Naive thymus-derived CD8-positive, alpha-beta T cell (primary cell): ENCODE measurements around the gene MCF2L. TPM values are rescaled to one million over a fixed set of nuclear protein-coding genes. Genes with fewer than 3 reads are reported as not detected.

Source experiments
- ATAC-seq, 2 donors: fragments of 150-1000 bp; cut with Tn5 transposase in 1 of 2; sonication (Bioruptor Pico), chemical (Tn5 transposase) in 1 of 2; 1 replicate in 1 of 2; 2 replicates in 1 of 2; pipeline ENCODE4 v1.10.0; 2021; ENCODE audit warnings: mild to moderate bottlenecking in 2 of 2, moderate library complexity in 2 of 2
- POLR2A ChIA-PET: fragments of 350-600 bp; sonication (Branson Sonifier 250); formaldehyde crosslinking; loops from one replicate; lab custom pipeline; 2021; ENCODE audit warnings: antibody characterized with exemption; lab: Charles Lee
- DNase-seq, 10 donors: peaks; one replicate each; pipeline versions ENCODE4 v3.0.0 to v3.0.0-alpha.2; 2020 to 2022
- H3K27ac Mint-ChIP-seq, 10 donors: one replicate each; pipeline ENCODE4 v1.8.0; 2020 to 2022; ENCODE audit warnings: mild to moderate bottlenecking in 10 of 10, mixed read lengths in 10 of 10, moderate library complexity in 4 of 10, inconsistent platforms in 1 of 10
- H3K27me3 Mint-ChIP-seq, 5 donors: one replicate each; pipeline ENCODE4 v1.8.0; 2021 to 2022; ENCODE audit warnings: mixed read lengths in 5 of 5
- H3K36me3 Mint-ChIP-seq, 3 donors: one replicate each; pipeline ENCODE4 v1.8.0; 2020 to 2022; ENCODE audit warnings: mixed read lengths in 3 of 3, mild to moderate bottlenecking in 2 of 3, inconsistent platforms in 1 of 3
- H3K4me1 Mint-ChIP-seq, 4 donors: one replicate each; pipeline ENCODE4 v1.8.0; 2021 to 2022; ENCODE audit warnings: mixed read lengths in 4 of 4
- H3K4me3 Mint-ChIP-seq, 10 donors: one replicate each; pipeline ENCODE4 v1.8.0; 2020 to 2022; ENCODE audit warnings: mild to moderate bottlenecking in 10 of 10, mixed read lengths in 10 of 10, moderate library complexity in 6 of 10, inconsistent platforms in 1 of 10
- H3K9me3 Mint-ChIP-seq, 9 donors: one replicate each; pipeline ENCODE4 v1.8.0; 2020 to 2022; ENCODE audit warnings: mixed read lengths in 9 of 9, mild to moderate bottlenecking in 3 of 9, inconsistent platforms in 1 of 9, moderate library complexity in 1 of 9
- polyA plus RNA-seq, 3 donors: library from polyadenylated mRNA; unstranded; fragments of 300-500 nt; fragmentation: Illumina TruSeq; gene quantifications; one replicate each; pipeline ENCODE4 v1.2.3, GENCODE V29; 2021
- total RNA-seq, 8 experiments: library from RNA in 2 of 8; stranded (reverse) in 2 of 8; gene quantifications; one replicate each; pipeline ENCODE4 v1.2.3 and lab custom pipeline; 2021 to 2026

The MCF2L gene
- total and polyA plus RNA-seq, 5 experiments from 2014 or later, result 0.81 to 30.3 (median 4.4) TPM

DNA sequence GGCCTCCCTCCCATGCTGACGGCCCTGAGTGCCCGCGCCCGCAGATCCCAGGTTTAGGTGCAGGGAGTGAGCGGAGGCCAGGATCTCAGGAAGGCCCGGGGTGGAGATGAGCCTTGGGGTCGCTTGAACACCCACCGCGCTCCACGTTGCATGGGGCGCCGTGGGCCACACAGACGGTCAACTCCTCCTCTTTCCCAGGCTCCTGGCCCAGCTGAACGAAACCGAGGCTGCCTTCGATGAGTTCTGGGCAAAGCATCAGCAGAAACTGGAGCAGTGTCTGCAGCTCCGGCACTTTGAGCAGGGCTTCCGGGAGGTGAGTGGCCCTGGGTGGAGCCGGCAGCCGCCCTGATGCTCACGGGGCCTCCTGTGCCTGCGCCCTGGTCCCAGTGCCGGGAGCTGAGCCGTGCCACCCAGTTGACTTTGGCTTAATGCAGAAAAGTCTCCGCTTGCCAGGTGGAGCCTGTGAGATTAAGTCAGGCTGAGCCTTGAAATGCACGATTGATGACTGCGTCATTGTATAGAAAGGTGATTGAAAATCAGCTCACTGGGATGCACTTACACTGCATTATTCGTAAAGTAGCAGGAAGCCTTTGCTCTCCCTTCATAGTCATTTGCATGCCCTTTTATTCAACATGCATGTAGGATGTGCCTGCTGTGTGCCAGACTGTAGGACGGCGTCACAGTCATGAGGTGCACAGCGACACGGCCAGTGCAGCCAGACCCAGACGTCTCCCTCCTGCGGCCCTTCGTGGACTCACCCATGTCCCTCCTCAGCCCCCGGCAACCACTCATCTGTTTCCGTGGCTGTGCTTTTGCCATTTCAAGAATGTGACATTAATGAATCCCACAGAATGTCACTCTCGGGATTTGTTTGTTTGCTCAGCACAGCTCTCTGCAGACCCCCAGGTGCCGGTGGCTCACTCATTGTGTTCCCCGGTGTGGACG, 101.1 kb downstream of the MCF2L start:
- peaks cover 0 to 17% (median 3%) of the 10 kb centered on the region in 9 donors for H3K9me3 Mint-ChIP-seq
- POLR2A ChIA-PET, result no interaction called here
- H3K4me3 Mint-ChIP-seq, result no peak overlapping the region
- no peaks in the 10 kb centered on the region for H3K4me1 Mint-ChIP-seq
- no peaks in the 10 kb centered on the region for H3K27me3 Mint-ChIP-seq
- ATAC-seq (no peak), DNase-seq (peak in 1 of 10 donors; percentile 32)
- H3K36me3 Mint-ChIP-seq, result peaks cover 14 to 38% (median 24%) of the 10 kb centered on the region in 3 donors
- no peak overlapping the region for H3K27ac Mint-ChIP-seq

DNA sequence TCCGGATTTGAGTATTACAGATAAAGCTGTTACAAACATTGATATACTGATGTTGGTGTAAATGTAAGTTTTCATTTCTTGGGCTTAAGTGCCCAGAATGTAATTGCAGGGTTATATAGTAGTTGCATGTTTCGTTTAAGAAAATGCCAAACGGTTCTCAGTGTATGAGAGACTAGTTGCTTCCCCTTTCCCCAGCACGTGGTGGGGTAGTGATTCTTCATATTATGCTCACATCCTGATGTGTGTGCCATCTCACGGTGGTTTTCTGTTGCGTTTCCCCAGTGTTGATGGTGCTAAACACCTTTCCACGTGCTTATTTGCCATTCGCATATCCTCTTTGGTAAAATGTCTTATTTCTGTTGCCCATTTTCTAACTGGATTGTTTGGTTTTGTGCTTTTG, 101.8 kb downstream of the MCF2L start:
- peaks cover 14 to 44% (median 25%) of the 10 kb centered on the region in 3 donors for H3K36me3 Mint-ChIP-seq
- H3K4me3 Mint-ChIP-seq, result no peak overlapping the region
- H3K9me3 Mint-ChIP-seq, result peaks cover 0 to 17% (median 3%) of the 10 kb centered on the region in 9 donors
- DNase-seq, result no peak
- H3K27me3 Mint-ChIP-seq, result no peaks in the 10 kb centered on the region
- no peak for ATAC-seq
- no peaks in the 10 kb centered on the region for H3K4me1 Mint-ChIP-seq
- H3K27ac Mint-ChIP-seq, result no peak overlapping the region
- POLR2A ChIA-PET, result no interaction called here

DNA sequence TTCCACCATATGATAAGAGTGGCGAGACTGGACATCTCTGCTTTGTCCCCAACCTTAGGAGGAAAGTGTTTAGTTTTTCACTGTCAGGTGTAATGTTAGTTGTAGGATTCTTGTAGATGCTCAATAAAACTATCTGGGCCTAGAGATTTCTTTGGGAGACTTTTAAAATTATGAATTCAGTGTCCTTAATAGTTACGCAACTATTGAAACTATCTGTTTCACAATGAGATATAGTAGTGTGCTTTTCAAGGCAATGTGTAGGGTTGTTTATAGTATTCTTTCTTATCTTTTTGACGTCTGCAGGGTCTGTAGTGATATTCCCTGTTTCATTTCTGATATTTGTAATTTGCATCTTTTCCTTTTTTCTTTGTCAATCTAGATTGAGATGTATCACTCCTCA, 103.4 kb downstream of the MCF2L start:
- H3K4me3 Mint-ChIP-seq, result no peak overlapping the region
- POLR2A ChIA-PET, result no interaction called here
- H3K36me3 Mint-ChIP-seq, result peaks cover 14 to 51% (median 27%) of the 10 kb centered on the region in 3 donors
- peaks cover 0 to 17% (median 3%) of the 10 kb centered on the region in 9 donors for H3K9me3 Mint-ChIP-seq
- ATAC-seq (no peak), DNase-seq (no peak)
- H3K27ac Mint-ChIP-seq, result no peak overlapping the region
- no peaks in the 10 kb centered on the region for H3K27me3 Mint-ChIP-seq
- no peaks in the 10 kb centered on the region for H3K4me1 Mint-ChIP-seq

DNA sequence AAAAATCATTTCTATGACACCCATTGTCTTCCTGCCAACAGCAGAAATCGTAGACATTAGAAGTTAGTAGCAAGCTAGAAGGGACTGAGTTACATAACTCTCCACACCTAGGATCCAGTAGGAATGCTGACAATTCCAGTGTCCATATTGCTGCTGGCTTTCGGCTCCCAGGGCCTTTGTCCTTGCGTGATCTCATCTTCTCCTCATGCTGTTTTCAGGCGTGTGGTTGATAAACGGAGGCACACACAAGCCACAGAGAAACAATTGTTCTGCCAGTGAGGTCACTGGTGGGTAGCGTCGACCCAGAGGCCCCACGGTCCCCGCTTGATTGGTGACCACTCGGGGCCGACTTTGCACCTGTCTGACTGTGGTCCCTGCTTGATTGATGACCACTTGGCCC, 104.9 kb downstream of the MCF2L start:
- ATAC-seq (no peak), DNase-seq (no peak)
- peaks cover 14 to 55% (median 30%) of the 10 kb centered on the region in 3 donors for H3K36me3 Mint-ChIP-seq
- peaks cover 0 to 17% (median 3%) of the 10 kb centered on the region in 9 donors for H3K9me3 Mint-ChIP-seq
- no peaks in the 10 kb centered on the region for H3K27me3 Mint-ChIP-seq
- no peak overlapping the region for H3K27ac Mint-ChIP-seq
- H3K4me1 Mint-ChIP-seq, result no peaks in the 10 kb centered on the region
- H3K4me3 Mint-ChIP-seq, result no peak overlapping the region
- POLR2A ChIA-PET, result no interaction called here

DNA sequence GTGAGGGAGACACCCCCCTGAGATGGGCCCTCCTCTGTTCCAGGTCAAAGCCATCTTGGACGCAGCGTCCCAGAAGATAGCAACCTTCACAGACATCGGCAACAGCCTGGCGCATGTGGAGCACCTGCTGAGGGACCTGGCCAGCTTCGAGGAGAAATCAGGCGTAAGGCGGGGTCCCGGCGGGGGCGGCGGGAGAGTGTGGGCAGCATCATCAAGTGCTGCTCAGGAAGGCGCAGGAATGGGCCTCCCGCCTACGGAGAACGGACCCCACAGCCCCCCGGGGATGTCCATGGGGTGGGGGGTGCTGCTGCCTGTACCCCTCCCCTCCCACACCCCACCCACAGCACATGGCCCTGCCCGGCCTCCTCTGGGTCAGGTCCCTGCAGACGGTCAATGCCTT, 105.4 kb downstream of the MCF2L start:
- Mint-ChIP-seq H3K9me3 (peaks cover 0 to 17% (median 3%) of the 10 kb centered on the region in 9 donors), H3K27ac (no peak overlapping the region), H3K4me1 (peaks cover 0 to 1% (median 0%) of the 10 kb centered on the region in 4 donors), H3K36me3 (peaks cover 14 to 56% (median 30%) of the 10 kb centered on the region in 3 donors), H3K27me3 (no peaks in the 10 kb centered on the region), H3K4me3 (no peak overlapping the region)
- no peak for DNase-seq
- POLR2A ChIA-PET, result no interaction called here
- no peak for ATAC-seq

DNA sequence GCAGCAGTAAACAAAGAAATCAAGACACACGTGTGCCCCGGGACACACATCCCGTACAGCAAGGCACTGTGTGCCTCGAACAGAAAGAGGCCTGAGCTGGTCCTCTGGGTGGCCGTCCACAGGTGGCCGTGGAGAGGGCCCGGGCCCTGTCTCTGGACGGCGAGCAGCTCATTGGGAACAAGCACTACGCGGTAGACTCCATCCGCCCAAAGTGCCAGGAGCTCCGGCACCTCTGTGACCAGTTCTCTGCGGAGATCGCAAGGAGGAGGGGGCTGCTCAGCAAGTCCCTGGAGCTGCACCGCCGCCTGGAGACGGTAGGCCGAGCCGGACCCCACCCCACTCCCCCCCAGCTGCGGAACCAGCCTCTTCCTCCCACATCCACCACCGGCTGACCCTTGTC, 105.9 kb downstream of the MCF2L start:
- no peak for DNase-seq
- peaks cover 14 to 57% (median 30%) of the 10 kb centered on the region in 3 donors for H3K36me3 Mint-ChIP-seq
- no peaks in the 10 kb centered on the region for H3K27me3 Mint-ChIP-seq
- H3K4me1 Mint-ChIP-seq, result peaks cover 0 to 2% (median 0%) of the 10 kb centered on the region in 4 donors
- ATAC-seq, result no peak
- no peak overlapping the region for H3K27ac Mint-ChIP-seq
- POLR2A ChIA-PET, result no interaction called here
- H3K4me3 Mint-ChIP-seq, result no peak overlapping the region
- peaks cover 0 to 17% (median 3%) of the 10 kb centered on the region in 9 donors for H3K9me3 Mint-ChIP-seq

DNA sequence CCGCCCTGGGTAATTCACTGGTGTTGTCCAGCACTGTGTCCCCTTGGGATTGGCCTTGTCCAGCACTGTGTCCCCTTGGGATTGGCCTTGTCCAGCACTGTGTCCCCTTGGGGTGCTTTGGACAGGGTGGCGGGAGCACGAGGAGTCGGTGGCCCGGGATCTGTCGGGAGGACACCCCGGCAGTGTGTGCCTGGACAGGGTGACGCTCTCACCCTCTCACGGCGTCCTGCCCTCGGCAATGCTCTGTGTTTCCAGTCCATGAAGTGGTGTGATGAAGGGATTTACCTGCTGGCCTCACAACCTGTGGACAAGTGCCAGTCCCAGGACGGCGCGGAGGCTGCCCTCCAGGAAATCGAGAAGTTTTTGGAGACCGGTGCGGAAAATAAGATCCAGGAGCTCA, 106.7 kb downstream of the MCF2L start:
- H3K4me1 Mint-ChIP-seq, result peaks cover 0 to 2% (median 0%) of the 10 kb centered on the region in 4 donors
- peaks cover 0 to 17% (median 3%) of the 10 kb centered on the region in 9 donors for H3K9me3 Mint-ChIP-seq
- H3K27me3 Mint-ChIP-seq, result no peaks in the 10 kb centered on the region
- DNase-seq (no peak), ATAC-seq (no peak)
- H3K36me3 Mint-ChIP-seq, result peaks cover 9 to 50% (median 25%) of the 10 kb centered on the region in 3 donors
- POLR2A ChIA-PET, result no interaction called here
- no peak overlapping the region for H3K27ac Mint-ChIP-seq
- no peak overlapping the region for H3K4me3 Mint-ChIP-seq

DNA sequence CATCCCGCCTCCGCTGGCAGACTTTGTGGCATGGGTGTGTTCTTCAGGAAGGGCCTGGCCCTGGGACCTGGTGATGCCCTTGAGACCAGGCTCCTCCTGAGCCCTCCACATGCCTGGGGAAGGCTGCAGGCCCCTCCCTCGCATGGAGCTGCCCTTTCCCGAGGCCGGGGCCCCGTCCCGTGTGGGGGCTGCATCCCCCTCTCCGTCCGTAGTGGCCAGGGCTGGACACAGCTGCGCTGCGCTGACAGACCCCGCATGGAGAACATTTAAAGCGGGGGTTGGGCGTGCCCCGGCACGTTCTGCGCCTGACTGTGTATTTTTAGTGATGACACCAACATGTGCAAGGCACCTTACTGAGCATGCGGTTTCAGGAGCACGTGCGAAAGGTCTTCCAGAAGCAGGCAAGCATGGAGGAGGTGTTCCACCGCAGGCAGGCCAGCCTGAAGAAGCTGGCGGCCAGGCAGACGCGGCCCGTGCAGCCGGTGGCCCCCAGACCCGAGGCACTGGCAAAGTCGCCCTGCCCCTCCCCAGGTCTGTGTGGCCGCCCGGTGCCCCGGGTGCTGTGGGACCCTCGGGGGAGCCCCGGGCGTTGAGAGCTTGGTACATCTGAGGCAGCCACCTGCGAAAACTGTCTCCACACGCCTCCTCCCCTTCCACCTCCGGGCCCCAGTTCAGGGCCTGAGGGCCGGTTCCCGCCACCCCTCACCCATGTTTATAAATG, 107.8 kb downstream of the MCF2L start:
- peak in 1 of 10 donors; percentile 31 for DNase-seq
- Mint-ChIP-seq H3K36me3 (peaks cover 0 to 39% (median 14%) of the 10 kb centered on the region in 3 donors), H3K27me3 (no peaks in the 10 kb centered on the region), H3K4me3 (no peak overlapping the region), H3K9me3 (peaks cover 0 to 7% (median 0%) of the 10 kb centered on the region in 9 donors), H3K27ac (no peak overlapping the region), H3K4me1 (peaks cover 0 to 2% (median 0%) of the 10 kb centered on the region in 4 donors)
- POLR2A ChIA-PET, result no interaction called here
- ATAC-seq, result no peak

DNA sequence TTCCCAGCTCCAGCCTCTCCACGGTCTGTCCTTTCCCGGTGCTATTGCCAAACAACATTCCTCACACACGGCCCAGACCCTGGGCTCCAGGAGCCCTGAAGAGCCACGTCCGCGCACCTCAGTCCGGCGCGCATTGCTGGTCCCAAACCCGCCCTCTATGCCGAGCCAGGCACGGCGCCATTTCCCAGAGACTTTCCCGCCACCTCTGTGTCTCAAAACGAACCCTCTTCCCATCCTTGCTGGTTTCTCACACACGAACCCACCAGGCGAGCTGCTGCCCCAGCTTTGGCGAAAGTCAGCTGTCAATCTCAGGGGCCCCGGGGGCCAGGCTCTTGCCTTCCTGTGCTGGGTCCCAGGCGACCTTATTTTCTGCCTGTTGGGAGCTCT, 108.5 kb downstream of the MCF2L start:
- POLR2A ChIA-PET, result no interaction called here
- Mint-ChIP-seq H3K4me3 (no peak overlapping the region), H3K27ac (no peak overlapping the region), H3K27me3 (no peaks in the 10 kb centered on the region), H3K9me3 (peaks cover 0 to 6% (median 0%) of the 10 kb centered on the region in 9 donors), H3K36me3 (peaks cover 0 to 31% (median 14%) of the 10 kb centered on the region in 3 donors), H3K4me1 (peaks cover 0 to 2% (median 0%) of the 10 kb centered on the region in 4 donors)
- peak in 1 of 10 donors; percentile 37 for DNase-seq
- no peak for ATAC-seq

DNA sequence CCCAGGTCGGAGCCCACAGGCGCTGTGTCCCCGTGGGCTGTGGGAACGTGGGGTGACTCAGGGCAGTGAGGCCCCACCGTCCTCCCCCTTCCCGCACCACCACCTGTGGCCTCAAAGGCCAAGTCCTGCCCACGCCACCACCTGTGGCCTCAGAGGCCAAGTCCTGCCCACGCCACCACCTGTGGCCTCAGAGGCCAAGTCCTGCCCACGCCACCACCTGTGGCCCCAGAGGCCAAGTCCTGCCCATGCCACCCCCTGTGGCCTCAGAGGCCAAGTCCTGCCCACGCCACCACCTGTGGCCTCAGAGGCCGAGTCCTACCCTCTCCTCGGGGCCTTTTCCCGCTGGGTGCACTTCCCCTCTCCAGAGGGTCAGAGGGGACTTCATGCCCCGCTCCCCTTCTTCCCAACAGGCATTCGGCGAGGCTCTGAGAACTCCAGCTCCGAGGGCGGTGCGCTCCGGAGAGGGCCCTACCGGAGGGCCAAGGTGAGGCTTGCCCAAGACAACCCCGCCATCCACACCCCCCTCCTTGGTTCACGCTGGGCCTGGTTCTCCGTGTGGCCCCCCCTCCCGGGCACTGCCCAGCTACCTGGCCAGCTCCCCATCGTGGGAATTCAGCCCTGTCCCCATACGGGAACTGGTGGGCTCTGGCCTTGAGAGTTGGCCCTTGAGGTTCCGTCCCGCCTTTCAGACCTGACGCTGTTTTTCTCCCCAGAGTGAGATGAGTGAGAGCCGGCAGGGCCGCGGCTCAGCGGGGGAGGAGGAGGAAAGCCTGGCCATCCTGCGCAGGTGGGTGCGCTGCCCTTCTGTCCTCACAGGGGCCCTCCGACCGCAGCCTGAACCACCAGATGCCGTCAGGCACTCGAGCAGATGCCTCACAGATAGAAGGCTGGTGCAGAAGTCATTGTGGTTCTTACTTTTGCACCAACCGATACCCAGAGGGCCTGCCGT, 109.2 kb downstream of the MCF2L start:
- Mint-ChIP-seq H3K4me3 (no peak overlapping the region), H3K9me3 (no peaks in the 10 kb centered on the region), H3K27me3 (no peaks in the 10 kb centered on the region), H3K4me1 (peaks cover 0 to 2% (median 0%) of the 10 kb centered on the region in 4 donors), H3K27ac (no peak overlapping the region), H3K36me3 (peaks cover 0 to 25% (median 9%) of the 10 kb centered on the region in 3 donors)
- peak in 1 of 10 donors; percentile 54 for DNase-seq
- POLR2A ChIA-PET, result no interaction called here
- no peak for ATAC-seq

DNA sequence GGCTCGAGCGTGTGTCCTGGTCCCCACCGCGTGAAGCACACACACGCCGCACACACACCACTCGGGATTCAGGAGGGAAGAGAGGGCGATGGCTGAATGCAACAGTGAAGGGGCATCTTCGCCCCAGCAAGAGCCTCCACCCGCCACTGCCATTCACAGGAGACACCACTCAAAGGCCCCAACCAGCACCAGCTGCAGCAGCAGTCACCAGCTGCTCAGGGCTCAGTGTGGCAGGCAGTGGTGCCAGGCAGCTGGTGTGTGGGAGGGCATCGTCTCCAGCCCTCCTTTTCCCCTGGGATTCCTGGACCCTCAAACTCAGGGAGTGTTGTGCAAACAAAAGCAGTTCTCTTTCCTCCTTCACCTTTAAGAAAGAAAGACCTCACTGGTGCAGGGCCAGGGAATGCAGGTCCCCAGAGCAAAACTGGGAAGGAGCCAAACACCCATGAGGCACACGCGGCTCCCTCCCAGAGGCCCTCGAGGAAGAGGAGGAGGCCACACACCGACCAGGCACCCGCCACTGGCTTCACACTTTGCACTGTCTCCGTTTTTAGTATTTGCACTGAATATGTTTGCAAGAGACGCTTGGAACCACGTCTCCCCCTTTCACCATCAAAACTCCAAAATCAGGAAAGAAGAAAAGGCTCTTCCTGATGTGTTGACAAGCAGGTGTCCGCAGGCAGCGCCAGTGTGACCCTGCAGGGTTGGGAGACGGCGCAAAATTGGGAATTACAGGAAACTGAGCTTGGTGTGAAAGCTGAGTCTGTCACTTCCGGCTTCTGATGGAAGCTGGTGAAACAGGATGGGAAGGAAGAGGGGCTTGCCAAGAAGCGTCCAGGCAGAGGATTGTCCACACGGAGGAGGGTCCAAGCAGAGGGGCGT, 110.1 kb downstream of the MCF2L start:
- H3K27ac Mint-ChIP-seq, result no peak overlapping the region
- H3K9me3 Mint-ChIP-seq, result no peaks in the 10 kb centered on the region
- peak in 1 of 10 donors; percentile 45 for DNase-seq
- H3K27me3 Mint-ChIP-seq, result no peaks in the 10 kb centered on the region
- peaks cover 0 to 27% (median 12%) of the 10 kb centered on the region in 3 donors for H3K36me3 Mint-ChIP-seq
- POLR2A ChIA-PET, result no interaction called here
- H3K4me1 Mint-ChIP-seq, result peaks cover 0 to 2% (median 0%) of the 10 kb centered on the region in 4 donors
- no peak for ATAC-seq
- H3K4me3 Mint-ChIP-seq, result no peak overlapping the region
